HG03175 (cell line): ENCODE results near the gene PTPN14.

Source experiments
- ATAC-seq: cut with Tn5 transposase; IDR thresholded peaks from one replicate; pipeline ENCODE4 v1.9.1; 2021; ENCODE audit warnings: mild to moderate bottlenecking, moderate library complexity; ENCODE audit not compliant: unreplicated experiment

The PTPN14 gene

GRCh38 chr1:214439352-214440119, 111.9 kb downstream of the PTPN14 start:
- peak; percentile 90 for ATAC-seq

- ATAC-seq: peak; percentile 32
Observed at GRCh38 chr1:214438530-214438929, 112.9 kb downstream of the PTPN14 start.

- ATAC-seq: no peak
Observed at GRCh38 chr1:214438075-214438474, 113.3 kb downstream of the PTPN14 start.

GRCh38 chr1:214435867-214436266, 115.5 kb downstream of the PTPN14 start:
- ATAC-seq: no peak

- ATAC-seq: no peak
Observed at GRCh38 chr1:214432245-214432644, 119.2 kb downstream of the PTPN14 start.

GRCh38 chr1:214429951-214430770, 121.2 kb downstream of the PTPN14 start:
- ATAC-seq: no peak

- peak; percentile 97 for ATAC-seq
Observed at GRCh38 chr1:214427871-214428277, 123.5 kb downstream of the PTPN14 start.

- no peak for ATAC-seq
Observed at GRCh38 chr1:214426426-214426812, 125.0 kb downstream of the PTPN14 start.

GRCh38 chr1:214425716-214426425, 125.5 kb downstream of the PTPN14 start:
- no peak for ATAC-seq

- ATAC-seq: no peak
Observed at GRCh38 chr1:214425101-214425500, 126.3 kb downstream of the PTPN14 start.

- no peak for ATAC-seq
Observed at GRCh38 chr1:214423045-214423444, 128.4 kb downstream of the PTPN14 start.

GRCh38 chr1:214422137-214422671, 129.2 kb downstream of the PTPN14 start:
- no peak for ATAC-seq

GRCh38 chr1:214420833-214421232, 130.6 kb downstream of the PTPN14 start:
- ATAC-seq: no peak

- no peak for ATAC-seq
Observed at GRCh38 chr1:214420341-214420740, 131.1 kb downstream of the PTPN14 start.

- ATAC-seq: no peak
Observed at GRCh38 chr1:214419650-214420049, 131.8 kb downstream of the PTPN14 start.

- no peak for ATAC-seq
Observed at GRCh38 chr1:214418391-214418790, 133.0 kb downstream of the PTPN14 start.

- ATAC-seq: no peak
Observed at GRCh38 chr1:214417545-214418210, 133.7 kb downstream of the PTPN14 start.

GRCh38 chr1:214416858-214417257, 134.5 kb downstream of the PTPN14 start:
- ATAC-seq: no peak

- ATAC-seq: no peak
Observed at GRCh38 chr1:214416417-214416816, 135.0 kb downstream of the PTPN14 start.

GRCh38 chr1:214415131-214415530, 136.3 kb downstream of the PTPN14 start:
- ATAC-seq: no peak

GRCh38 chr1:214414691-214415090, 136.7 kb downstream of the PTPN14 start:
- no peak for ATAC-seq
